GM13976 (cell line): ENCODE results near the gene MICAL2.

Source experiments
- DNase-seq: peaks from one replicate; pipeline ENCODE4 v3.0.0; 2012; ENCODE audit warnings: low spot score
- in situ Hi-C: fragments of 300-500 bp; cut with MboI; formaldehyde crosslinking; loops from one replicate; pipeline ENCODE4 v1.12.0; 2022; ENCODE audit warnings: low sequenced_read_pairs, mixed read lengths, inconsistent platforms; ENCODE audit not compliant: unreplicated experiment
- TF ChIP-seq, protein P1 (sequence below): IDR thresholded peaks from 2 replicates; pipeline ENCODE4 v1.5.1; 2012; ENCODE audit warnings: borderline replicate concordance, mild to moderate bottlenecking; ENCODE audit not compliant: insufficient read depth; ENCODE audit errors: extremely low read depth, missing control alignments, control extremely low read depth

The MICAL2 gene

GRCh38 chr11:12239396-12239795 lies 129.0 kb downstream of the MICAL2 start:
- TF ChIP-seq, protein P1, sequence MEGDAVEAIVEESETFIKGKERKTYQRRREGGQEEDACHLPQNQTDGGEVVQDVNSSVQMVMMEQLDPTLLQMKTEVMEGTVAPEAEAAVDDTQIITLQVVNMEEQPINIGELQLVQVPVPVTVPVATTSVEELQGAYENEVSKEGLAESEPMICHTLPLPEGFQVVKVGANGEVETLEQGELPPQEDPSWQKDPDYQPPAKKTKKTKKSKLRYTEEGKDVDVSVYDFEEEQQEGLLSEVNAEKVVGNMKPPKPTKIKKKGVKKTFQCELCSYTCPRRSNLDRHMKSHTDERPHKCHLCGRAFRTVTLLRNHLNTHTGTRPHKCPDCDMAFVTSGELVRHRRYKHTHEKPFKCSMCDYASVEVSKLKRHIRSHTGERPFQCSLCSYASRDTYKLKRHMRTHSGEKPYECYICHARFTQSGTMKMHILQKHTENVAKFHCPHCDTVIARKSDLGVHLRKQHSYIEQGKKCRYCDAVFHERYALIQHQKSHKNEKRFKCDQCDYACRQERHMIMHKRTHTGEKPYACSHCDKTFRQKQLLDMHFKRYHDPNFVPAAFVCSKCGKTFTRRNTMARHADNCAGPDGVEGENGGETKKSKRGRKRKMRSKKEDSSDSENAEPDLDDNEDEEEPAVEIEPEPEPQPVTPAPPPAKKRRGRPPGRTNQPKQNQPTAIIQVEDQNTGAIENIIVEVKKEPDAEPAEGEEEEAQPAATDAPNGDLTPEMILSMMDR: no peak
- DNase-seq: no peak
- in situ Hi-C loops: loop anchor here (25.0 kb wide), 1 partner anchor 177 kb away; no protein-coding TSS in a partner anchor

- DNase-seq: no peak
- TF ChIP-seq, protein P1: no peak
- in situ Hi-C loops: loop anchor here (25.0 kb wide), 1 partner anchor 178 kb away; no protein-coding TSS in a partner anchor
These were observed 129.5 kb downstream of the MICAL2 start for GRCh38 chr11:12239804-12240371.

DNA sequence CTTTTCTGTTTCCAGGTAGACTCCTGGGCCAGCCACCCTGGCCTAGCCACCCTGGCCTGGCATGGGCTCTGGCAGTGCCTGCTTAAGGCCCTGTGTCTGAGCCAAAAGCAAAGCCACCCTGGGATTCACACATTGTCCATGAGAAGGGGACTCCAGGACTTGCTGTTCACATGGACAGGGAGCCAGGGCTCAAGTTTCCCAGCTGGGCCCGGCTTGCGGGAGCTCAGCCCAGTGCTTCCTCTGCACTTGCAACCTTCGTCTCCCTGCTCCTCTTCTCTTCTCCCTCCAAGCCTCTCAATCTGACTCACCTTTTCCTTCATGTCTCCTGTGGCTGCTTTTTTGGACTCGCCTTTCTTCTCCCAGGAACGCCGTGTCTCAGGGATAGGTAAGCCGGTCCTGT lies 130.3 kb downstream of the MICAL2 start:
- no peak for DNase-seq
- TF ChIP-seq, protein P1: no peak
- in situ Hi-C loops: loop anchor here (25.0 kb wide), 1 partner anchor 178 kb away; no protein-coding TSS in a partner anchor

GRCh38 chr11:12241401-12241800 lies 131.0 kb downstream of the MICAL2 start:
- DNase-seq: no peak
- TF ChIP-seq, protein P1: no peak
- in situ Hi-C loops: loop anchor here (25.0 kb wide), 1 partner anchor 179 kb away; no protein-coding TSS in a partner anchor

DNA sequence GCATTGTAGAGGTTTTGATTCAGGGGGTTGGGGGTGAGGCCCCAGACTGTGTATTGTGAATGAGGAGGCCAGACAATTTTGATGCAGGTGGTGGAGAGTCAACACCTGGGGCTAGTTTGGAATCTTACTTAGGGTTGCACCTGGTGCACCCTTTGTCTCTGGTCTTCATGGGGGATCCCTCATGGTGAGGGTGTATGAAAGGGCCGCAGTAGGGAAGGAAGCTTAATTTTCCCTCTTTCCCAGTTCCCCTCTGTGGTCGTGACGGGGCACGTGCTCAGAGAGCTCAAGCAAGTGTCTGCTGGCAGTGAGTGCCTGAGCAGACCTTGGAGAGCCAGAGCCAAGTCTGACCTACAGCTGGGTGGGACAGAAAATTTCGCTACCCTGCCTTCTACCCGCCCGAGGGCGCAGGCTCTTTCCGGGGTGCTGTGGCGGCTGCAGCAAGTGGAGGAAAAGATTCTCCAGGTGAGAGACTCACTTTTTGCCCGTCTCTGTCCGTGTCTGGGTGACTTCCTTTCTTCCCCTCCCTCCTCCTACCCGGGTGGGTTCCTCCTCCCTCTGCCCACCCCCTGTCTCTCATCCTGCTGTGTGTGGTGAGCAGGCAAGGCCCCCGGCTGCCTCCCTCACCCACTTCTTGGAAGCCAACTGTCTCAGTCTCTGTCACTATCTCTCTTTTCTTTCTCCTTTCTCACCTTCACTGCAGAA lies 131.7 kb downstream of the MICAL2 start:
- TF ChIP-seq, protein P1: no peak
- in situ Hi-C loops: loop anchor here (25.0 kb wide), 1 partner anchor 180 kb away; no protein-coding TSS in a partner anchor

DNA sequence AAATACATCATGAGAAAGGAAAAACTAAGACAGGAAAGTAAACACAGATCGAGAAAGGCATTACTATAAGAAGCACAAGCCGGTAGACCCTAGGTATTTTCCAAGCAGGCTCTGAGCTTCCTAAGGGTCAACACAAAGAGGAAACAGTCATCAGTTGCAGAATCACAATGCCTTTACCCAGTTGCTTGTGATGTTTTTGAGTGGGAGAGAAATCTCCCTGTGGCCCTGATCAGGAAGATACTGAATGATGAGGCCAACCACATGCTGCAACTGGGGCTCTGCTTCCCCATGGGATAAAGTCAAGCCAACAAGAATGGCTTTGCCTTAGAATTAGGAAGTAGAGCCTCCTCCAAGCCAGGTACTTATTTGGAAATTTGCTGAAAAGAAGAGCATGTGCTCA lies 132.6 kb downstream of the MICAL2 start:
- DNase-seq: no peak
- in situ Hi-C loops: loop anchor here (25.0 kb wide), 1 partner anchor 181 kb away; no protein-coding TSS in a partner anchor
- TF ChIP-seq, protein P1: no peak

More for the DNA sequence above, 131.7 kb downstream of the MICAL2 start:
- DNase-seq: no peak
